ENCODE results near the gene CXCL8.
"Not testable (repeated sequence)": the region's sequence is repeated elsewhere in the genome, so short reads cannot be mapped to it uniquely, and the experiment has no call there.

CXCL8 gene

GRCh38 chr4:73743795-73744194 lies 3.4 kb downstream of the CXCL8 start:
- no peak for DNase-seq (ENCODE audit: low spot score)

- no peak for DNase-seq (ENCODE audit: low spot score)
These were observed 3.8 kb downstream of the CXCL8 start for GRCh38 chr4:73744203-73744602.

GRCh38 chr4:73750730-73751129 lies 10.4 kb downstream of the CXCL8 start:
- no peak for DNase-seq (ENCODE audit: low spot score)

- DNase-seq (ENCODE audit: low spot score): no peak
These were observed 10.8 kb downstream of the CXCL8 start for GRCh38 chr4:73751166-73751565.

GRCh38 chr4:73751830-73752229 lies 11.5 kb downstream of the CXCL8 start:
- DNase-seq (ENCODE audit: low spot score): no peak

GRCh38 chr4:73752424-73752823 lies 12.1 kb downstream of the CXCL8 start:
- no peak for DNase-seq (ENCODE audit: low spot score)

- DNase-seq (ENCODE audit: low spot score): no peak
These were observed 12.8 kb downstream of the CXCL8 start for GRCh38 chr4:73753215-73753614.

GRCh38 chr4:73754934-73755333 lies 14.6 kb downstream of the CXCL8 start:
- no peak for DNase-seq (ENCODE audit: low spot score)

- DNase-seq (ENCODE audit: low spot score): no peak
These were observed 19.0 kb downstream of the CXCL8 start for GRCh38 chr4:73759357-73759756.

- DNase-seq (ENCODE audit: low spot score): no peak
These were observed 21.5 kb downstream of the CXCL8 start for GRCh38 chr4:73761856-73762255.

GRCh38 chr4:73762409-73762808 lies 22.0 kb downstream of the CXCL8 start:
- no peak for DNase-seq (ENCODE audit: low spot score)

GRCh38 chr4:73763877-73764276 lies 23.5 kb downstream of the CXCL8 start:
- no peak for DNase-seq (ENCODE audit: low spot score)

GRCh38 chr4:73764513-73764912 lies 24.1 kb downstream of the CXCL8 start:
- DNase-seq (ENCODE audit: low spot score): no peak

- DNase-seq (ENCODE audit: low spot score): no peak
These were observed 24.9 kb downstream of the CXCL8 start for GRCh38 chr4:73765296-73765695.

GRCh38 chr4:73770917-73771316 lies 30.5 kb downstream of the CXCL8 start:
- DNase-seq (ENCODE audit: low spot score): no peak

GRCh38 chr4:73772363-73772762 lies 32.0 kb downstream of the CXCL8 start:
- no peak for DNase-seq (ENCODE audit: low spot score)

- not testable (repeated sequence) for DNase-seq (ENCODE audit: low spot score)
These were observed 34.0 kb downstream of the CXCL8 start for GRCh38 chr4:73774406-73774805.

- DNase-seq (ENCODE audit: low spot score): peak; percentile 3
These were observed 36.0 kb downstream of the CXCL8 start for GRCh38 chr4:73776321-73776729.

- DNase-seq (ENCODE audit: low spot score): peak; percentile 21
These were observed 37.2 kb downstream of the CXCL8 start for GRCh38 chr4:73777612-73778011.

GRCh38 chr4:73780243-73780642 lies 39.9 kb downstream of the CXCL8 start:
- no peak for DNase-seq (ENCODE audit: low spot score)

GRCh38 chr4:73780834-73781233 lies 40.5 kb downstream of the CXCL8 start:
- no peak for DNase-seq (ENCODE audit: low spot score)

GRCh38 chr4:73788411-73788810 lies 48.0 kb downstream of the CXCL8 start:
- no peak for DNase-seq (ENCODE audit: low spot score)
